HG03097 (cell line): ENCODE results near the gene HS3ST3A1.
"Not testable (repeated sequence)": the region's sequence is repeated elsewhere in the genome, so short reads cannot be mapped to it uniquely, and the experiment has no call there.

Experiments
- ATAC-seq: cut with Tn5 transposase; IDR thresholded peaks from one replicate; pipeline ENCODE4 v1.9.1; 2021; ENCODE audit not compliant: unreplicated experiment, low FRiP score

HS3ST3A1 gene

DNA sequence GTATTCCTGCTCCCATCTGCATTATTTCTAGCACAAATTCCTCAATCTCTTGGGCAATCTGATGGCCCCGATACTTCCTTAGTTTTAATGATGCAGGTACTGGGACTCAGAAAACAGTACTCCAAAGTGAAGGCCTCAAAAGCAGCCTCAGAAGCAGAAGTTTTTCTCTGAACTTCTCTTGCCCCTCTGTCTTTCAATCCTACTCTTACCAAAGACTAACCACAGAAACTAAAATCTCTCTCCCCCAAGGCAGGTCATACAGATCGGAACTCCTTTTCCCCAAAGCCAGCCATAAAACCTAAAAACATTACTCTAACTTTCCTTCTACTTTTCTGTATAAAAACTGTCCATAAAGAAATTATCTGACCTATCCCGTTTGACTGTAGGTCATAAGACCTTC, 103.5 kb downstream of the HS3ST3A1 start:
- no peak for ATAC-seq

- ATAC-seq: not testable (repeated sequence)
These were observed 105.1 kb downstream of the HS3ST3A1 start for GRCh38 chr17:13496553-13497056.

DNA sequence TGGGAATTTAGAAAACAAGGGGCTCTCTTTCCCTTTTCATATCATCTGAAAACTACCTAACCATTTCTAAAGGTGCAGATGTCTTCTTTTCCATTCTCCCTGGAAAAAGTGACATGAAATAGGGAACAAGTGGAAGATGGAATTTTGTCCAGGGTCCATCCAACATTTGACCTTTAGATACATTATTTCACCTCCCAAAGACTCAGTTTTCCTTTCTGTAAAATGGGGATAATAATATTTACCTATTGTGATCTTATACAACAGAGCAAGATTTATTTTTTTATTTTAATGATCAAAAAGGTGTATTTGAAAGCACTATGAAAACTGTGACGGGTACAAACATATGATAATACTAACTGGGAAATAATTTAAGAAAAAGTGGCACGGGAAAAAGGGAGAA, 106.3 kb downstream of the HS3ST3A1 start:
- no peak for ATAC-seq

GRCh38 chr17:13492737-13493122, 109.0 kb downstream of the HS3ST3A1 start:
- ATAC-seq: no peak

DNA sequence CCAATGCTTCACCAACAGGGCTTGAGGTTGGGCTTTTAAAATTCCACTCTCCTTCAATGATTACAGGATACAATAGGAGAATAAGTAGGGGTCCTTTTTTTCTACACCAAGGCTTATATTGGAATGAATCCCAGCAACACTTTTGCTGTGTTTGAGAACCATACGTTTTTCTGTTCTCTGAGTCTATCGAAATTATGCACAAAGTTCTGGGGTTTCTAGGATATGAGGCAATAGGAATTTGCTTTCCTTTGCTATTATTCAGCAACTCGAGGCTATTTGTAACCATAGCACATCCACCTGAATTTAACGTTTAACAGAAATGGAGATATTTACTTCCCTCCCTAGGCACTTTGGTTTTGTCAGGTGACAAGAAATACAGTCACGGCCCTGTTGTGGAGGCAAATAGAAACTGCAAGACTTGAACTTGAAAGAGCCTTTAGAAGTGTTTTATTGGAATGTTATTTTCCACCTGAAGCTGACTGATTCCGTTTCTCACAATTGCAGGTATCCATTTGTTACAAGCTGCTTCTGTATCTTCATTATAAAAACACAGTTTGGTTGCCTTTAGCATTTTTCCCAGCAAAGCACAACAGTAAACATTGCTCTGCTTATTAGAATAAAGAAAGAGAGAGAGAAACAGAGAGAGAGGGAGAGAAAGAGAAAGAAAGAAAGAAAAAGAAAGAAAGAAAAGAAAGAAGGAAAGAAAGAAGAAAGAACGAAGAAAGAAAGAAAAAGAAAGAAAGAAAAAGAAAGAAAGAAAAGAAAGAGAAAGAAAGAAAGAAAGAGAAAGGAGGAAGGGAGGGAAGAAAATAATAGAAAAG, 109.6 kb downstream of the HS3ST3A1 start:
- no peak for ATAC-seq

DNA sequence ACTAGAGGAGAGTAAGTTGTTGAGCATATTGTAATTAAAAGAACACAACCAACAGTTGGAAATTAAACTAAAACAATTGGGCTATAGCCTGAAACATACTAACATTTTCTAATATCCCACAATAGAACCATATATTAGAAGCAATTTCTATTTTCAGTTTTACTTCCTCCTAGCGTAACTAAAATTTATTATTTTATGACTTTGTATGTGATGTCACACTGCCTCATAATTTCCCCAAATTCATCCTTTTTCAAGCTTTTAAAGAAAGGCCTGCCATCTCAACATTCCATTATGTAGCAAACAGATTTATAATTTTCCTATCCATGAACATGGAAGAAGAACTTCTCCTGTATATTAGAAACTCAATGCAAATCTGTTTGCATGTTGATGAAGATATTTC, 110.2 kb downstream of the HS3ST3A1 start:
- no peak for ATAC-seq

GRCh38 chr17:13490906-13491482, 110.7 kb downstream of the HS3ST3A1 start:
- no peak for ATAC-seq

DNA sequence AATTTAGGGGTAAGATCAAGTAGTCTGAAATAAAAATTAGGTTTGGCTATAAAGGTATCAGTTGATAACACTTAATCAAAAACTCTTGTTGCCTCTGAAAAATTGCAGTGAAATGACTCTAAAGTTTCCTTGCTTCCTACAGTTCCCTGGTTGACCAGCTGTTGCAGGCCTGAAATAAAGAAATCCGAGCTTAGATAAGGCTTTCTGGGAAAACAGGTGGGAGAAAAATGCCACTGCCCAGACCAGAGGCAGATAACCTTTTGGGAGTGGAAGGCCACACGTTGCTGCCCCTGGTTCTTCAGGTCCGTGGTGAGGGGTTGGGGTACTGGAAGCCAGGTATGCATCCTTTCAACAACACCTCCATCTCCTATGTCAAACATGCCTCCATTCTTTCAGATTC, 111.3 kb downstream of the HS3ST3A1 start:
- ATAC-seq: no peak

DNA sequence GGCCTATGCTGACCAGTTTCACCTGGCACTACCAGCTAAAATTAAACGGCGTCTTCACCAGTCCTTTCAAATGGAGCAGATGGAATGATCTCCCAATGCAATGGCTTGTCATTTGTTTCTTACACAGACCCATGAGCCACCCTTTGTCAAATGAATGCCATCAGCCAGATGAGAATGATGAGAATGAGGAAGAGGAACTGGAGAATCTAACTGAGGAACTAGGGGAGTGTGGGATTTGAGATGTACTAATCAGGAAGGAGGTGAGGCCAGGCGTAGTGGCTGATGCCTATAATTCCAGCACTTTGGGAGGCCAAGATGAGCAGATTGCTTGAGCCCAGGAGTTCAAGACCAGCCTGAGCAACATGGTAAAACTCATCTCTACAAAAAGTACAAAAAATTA, 116.4 kb downstream of the HS3ST3A1 start:
- no peak for ATAC-seq

- ATAC-seq: no peak
These were observed 117.7 kb downstream of the HS3ST3A1 start for GRCh38 chr17:13484020-13484419.

DNA sequence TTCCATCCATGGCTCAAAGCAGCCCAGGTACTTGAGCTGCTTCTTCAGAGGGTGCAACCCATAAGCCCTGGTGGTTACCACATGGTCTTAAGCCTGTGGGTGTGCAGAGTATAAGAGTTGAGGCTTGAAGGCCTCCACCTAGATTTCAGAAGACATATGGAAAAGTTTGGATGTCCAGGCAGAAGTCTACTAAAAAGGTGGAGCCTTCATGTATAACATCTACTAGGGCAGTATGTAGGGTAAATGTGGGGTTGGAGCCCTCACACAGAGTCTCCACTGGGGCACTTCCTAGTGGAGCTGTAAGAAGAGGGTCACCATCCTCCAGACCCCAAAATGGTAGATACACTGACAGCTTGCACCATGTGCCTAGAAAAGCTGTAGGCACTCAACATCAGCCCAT, 120.9 kb downstream of the HS3ST3A1 start:
- no peak for ATAC-seq

DNA sequence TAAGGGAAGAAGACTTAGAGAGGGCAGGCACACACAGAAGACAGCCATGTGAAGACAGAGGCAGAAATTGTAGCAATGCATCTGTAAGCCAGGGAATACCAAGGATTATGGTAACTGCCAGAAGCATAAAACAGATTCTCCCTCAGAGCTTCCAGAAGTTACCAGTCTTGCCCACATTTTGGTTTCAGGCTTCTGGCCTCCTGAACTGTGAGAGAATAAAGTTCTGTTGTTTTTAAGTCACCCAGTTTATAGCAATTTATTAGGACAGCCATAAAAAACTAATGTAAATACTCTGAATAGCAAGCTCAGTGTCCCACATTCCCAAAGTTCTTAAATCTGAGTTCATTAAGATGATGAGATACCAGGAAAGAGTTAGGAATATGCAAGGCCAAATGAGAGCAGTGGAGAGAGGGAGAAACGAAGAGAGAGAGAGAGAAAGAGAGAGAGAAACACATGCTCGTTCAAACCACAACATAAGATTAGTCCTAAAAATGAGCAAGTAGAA, 123.4 kb downstream of the HS3ST3A1 start:
- ATAC-seq: no peak

DNA sequence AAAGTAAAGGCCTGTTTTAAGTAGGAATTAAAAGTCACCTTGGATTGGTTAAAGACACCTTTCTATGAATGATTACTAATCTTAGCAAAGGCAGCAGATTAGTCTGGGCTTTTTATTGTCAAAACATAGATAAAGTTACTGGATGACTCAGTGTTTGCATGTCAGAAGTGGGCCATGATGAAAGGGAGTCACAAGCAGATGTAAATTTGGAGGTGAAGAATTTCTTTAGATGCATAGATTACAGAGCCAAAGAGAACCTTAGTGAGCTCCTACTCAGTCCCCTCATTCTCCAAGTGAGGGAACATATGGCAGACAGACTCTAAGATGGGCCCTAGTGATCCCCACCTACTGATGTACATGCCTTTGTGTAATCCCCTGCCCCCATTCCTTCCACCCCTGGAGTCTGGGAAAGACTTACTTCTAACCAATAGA, 124.5 kb downstream of the HS3ST3A1 start:
- no peak for ATAC-seq

DNA sequence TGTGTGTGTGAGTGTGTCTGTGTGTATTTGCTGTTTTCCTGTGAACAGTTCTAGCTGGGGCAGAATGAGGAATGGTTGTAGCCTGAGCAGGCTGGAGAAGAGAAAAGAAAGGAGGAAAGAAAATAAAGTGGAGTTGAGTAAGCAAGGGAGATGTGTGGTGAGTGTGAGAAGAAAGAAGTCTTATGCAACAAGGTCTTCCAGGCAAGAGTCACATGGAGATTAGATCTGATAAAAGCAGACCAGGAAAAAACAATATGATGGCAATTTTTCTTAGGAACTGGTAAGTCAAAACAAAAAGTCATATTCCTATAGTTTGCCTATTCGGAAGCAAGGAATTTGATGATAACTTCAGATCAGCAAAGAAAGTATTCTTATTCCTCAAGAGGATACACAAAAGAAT, 125.0 kb downstream of the HS3ST3A1 start:
- no peak for ATAC-seq

DNA sequence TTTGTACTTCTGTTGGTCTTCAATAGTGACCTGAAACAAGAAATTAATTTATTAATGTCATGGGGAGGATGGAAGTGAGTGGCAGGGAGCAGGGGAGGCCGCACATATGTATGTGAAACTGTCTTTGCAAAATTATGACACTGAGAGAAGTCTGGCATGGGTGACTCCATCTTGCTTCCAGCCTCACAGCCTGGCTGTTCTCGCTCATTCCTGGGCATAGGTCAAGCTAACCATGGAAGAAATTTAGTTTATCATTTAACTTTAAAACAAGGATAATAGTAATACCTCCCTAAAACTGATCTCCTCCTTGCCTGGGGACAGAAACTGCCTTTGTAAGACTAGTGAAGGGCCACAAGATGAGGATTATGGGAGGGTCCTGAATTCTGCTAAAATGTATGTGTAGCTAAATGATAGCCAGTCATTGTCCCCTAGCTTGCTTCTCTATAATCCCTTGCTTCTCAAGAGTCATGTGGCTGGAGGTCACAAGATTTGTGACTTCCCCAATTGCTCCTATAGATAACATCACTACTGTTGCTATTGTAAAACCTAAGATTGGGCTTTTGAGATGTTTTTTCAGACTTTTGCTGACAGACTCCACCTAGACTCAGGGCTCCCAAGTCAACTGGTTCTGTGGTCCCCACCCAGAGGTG, 126.0 kb downstream of the HS3ST3A1 start:
- ATAC-seq: no peak

GRCh38 chr17:13474073-13474800, 127.5 kb downstream of the HS3ST3A1 start:
- no peak for ATAC-seq

DNA sequence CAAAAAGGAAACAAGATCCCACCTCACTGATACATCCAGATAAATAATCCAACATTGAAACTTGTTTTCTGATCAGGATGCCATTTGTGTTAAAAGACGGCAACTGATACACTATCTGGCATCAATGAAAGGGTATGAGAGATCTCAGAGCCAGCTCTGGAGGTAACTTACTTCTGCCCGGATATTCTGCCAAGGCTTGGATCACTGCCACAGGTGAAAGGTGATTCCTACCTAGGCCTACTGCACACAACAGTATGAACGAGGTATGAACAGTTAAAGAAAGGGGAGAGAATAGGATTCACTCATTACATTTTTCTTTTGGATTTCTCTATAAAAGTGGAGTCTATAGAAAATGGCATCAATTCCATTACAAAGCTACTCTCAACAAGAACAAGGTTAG, 136.1 kb downstream of the HS3ST3A1 start:
- ATAC-seq: no peak

DNA sequence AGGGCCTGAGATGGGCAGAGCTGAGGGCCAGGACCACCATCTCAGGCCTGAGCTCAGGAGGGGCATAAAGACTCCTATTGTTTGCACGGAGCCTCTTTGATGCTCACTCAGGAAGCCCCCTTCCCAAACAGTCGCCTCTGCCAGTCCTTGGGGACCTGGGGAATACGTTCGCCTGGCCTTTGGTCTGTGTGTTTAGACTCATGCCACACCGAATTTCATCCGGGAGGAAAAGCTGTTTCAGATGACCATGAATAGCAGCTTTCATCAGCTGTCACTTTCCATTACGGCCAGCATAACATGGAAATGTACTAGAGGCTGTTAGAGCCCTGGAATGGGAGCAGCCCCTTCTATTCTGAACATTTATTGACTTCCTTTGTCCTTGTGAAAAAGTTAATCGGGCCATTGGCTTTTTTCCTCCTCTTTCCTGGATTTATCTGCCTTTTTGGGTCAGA, 139.0 kb downstream of the HS3ST3A1 start:
- ATAC-seq: no peak

- no peak for ATAC-seq
These were observed 139.6 kb downstream of the HS3ST3A1 start for GRCh38 chr17:13462146-13462545.

GRCh38 chr17:13460261-13461000, 141.3 kb downstream of the HS3ST3A1 start:
- ATAC-seq: no peak
